GM18526 (cell line): ENCODE data around the gene CCR7.

ENCODE experiments used
- POLR2A ChIP-seq: IDR thresholded peaks from 3 replicates; pipeline ENCODE4 v1.6.1; 2011; ENCODE audit not compliant: insufficient read length; ENCODE audit errors: extremely low read depth

CCR7 gene

GRCh38 chr17:40568074-40568836 is 3.0 kb upstream of the CCR7 start:
- no peak for TF ChIP-seq POLR2A

GRCh38 chr17:40567377-40567776 is 2.1 kb upstream of the CCR7 start:
- no peak for TF ChIP-seq POLR2A

GRCh38 chr17:40565769-40566409 is 617 bp upstream of the CCR7 start:
- no peak for TF ChIP-seq POLR2A

GRCh38 chr17:40564195-40564882 is 933 bp downstream of the CCR7 start:
- TF ChIP-seq POLR2A: peak; percentile 16

- TF ChIP-seq POLR2A: no peak
Measured at GRCh38 chr17:40563220-40564052, 1.8 kb downstream of the CCR7 start.

- TF ChIP-seq POLR2A: no peak
Measured at GRCh38 chr17:40562838-40563219, 2.4 kb downstream of the CCR7 start.

GRCh38 chr17:40561871-40562611 is 3.2 kb downstream of the CCR7 start:
- TF ChIP-seq POLR2A: no peak

GRCh38 chr17:40561294-40561870 is 3.9 kb downstream of the CCR7 start:
- TF ChIP-seq POLR2A: no peak

- no peak for TF ChIP-seq POLR2A
Measured at GRCh38 chr17:40560592-40561293, 4.5 kb downstream of the CCR7 start.

- TF ChIP-seq POLR2A: no peak
Measured at GRCh38 chr17:40559954-40560591, 5.2 kb downstream of the CCR7 start.

GRCh38 chr17:40559564-40559916 is 5.7 kb downstream of the CCR7 start:
- TF ChIP-seq POLR2A: no peak

- no peak for TF ChIP-seq POLR2A
Measured at GRCh38 chr17:40558890-40559563, 6.2 kb downstream of the CCR7 start.
